Fibroblast of pulmonary artery (primary cell): ENCODE measurements around the gene NEDD4L.

Experiments
- DNase-seq: peaks from one replicate; pipeline ENCODE4 v3.0.0-alpha.2; 2010; ENCODE audit warnings: low read depth
- H3K4me3 ChIP-seq: replicated peaks from 2 replicates; pipeline ENCODE4 v1.5.1; 2011; ENCODE audit warnings: low read depth, mild to moderate bottlenecking, control low read depth, low read length, moderate library complexity
- TF ChIP-seq, protein P1 (sequence below): IDR thresholded peaks from 2 replicates; pipeline ENCODE4 v1.5.1; 2011; ENCODE audit warnings: mild to moderate bottlenecking, control low read depth, low read length, inconsistent platforms; ENCODE audit errors: missing control alignments

The NEDD4L gene

DNA sequence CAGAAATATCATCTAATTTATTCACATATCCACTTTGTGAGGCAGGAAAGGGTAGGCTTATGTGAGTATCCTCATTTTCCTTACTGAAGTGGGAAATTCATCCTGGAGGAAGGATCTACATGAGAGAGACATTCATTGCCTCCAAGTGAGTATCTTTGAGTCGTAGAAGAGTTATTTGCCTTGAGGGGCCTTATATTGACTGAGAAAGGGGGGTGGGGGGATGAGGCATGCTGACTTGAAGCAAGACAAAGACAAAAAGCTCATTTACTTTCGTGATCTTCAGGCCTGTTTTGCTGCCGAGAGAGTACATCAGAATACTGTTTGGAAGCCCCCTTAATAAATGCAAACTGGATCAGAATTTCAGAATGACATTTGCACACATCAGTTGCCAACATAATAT lies 17.6 kb upstream of the NEDD4L start:
- TF ChIP-seq, protein P1, sequence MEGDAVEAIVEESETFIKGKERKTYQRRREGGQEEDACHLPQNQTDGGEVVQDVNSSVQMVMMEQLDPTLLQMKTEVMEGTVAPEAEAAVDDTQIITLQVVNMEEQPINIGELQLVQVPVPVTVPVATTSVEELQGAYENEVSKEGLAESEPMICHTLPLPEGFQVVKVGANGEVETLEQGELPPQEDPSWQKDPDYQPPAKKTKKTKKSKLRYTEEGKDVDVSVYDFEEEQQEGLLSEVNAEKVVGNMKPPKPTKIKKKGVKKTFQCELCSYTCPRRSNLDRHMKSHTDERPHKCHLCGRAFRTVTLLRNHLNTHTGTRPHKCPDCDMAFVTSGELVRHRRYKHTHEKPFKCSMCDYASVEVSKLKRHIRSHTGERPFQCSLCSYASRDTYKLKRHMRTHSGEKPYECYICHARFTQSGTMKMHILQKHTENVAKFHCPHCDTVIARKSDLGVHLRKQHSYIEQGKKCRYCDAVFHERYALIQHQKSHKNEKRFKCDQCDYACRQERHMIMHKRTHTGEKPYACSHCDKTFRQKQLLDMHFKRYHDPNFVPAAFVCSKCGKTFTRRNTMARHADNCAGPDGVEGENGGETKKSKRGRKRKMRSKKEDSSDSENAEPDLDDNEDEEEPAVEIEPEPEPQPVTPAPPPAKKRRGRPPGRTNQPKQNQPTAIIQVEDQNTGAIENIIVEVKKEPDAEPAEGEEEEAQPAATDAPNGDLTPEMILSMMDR: no peak
- no peak for DNase-seq
- no peak overlapping the region for H3K4me3 ChIP-seq

- no peak overlapping the region for H3K4me3 ChIP-seq
- TF ChIP-seq, protein P1: no peak
- DNase-seq: no peak
Observed at GRCh38 chr18:58026857-58027256, 17.2 kb upstream of the NEDD4L start.

DNA sequence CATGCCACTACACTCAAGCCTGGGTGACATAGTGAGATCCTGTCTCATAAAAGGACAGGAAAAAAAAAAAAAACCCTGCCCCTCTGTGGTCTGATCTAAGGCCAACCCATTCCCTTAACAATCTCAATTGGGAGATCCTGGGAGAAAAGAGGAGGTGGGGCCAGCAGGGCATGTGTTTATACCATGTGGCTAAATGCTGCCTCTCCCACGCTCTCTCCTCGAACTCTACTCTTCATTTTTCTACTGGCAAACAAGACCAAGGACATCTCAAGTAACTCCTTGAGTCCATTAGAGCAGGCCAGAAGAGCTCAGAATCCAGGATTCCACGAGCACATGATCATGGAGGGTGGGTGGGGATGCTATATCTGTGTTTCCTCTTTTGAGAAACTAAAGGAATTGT lies 16.7 kb upstream of the NEDD4L start:
- H3K4me3 ChIP-seq: no peak overlapping the region

DNA sequence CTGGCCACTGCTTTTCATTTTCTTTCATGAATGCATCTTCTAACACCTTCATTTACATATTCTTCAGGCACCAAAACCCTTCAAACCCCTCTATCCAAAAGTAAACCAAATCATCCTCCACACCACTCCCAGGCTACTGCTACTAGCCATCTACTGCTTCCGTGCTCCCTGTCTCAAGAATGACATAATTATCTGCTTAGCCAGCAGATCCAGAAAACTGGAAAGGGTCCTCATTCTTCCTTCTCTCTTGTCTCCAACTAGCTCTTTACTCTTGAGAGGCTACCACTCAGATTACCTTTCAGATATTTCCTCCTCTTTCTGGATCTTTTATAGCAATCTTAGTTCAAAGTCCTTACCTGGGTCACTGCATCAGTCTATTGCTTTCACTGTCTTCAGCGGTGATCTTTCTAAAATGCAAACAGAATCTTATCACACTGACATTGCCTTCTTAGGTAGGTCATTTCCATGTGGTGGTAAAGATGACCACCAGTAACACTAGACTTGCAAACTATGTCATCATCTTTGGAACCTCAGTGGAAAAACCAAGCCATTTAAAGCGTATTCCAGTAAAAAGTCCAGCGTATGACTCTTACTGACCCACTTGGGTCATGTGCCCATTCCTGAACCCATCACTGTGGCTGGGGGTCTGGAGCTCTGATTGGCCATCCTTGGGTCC lies 15.8 kb upstream of the NEDD4L start:
- DNase-seq: no peak
- TF ChIP-seq, protein P1: no peak
- H3K4me3 ChIP-seq: no peak overlapping the region

More for the DNA sequence above, 16.7 kb upstream of the NEDD4L start:
- no peak for DNase-seq
- TF ChIP-seq, protein P1: no peak

DNA sequence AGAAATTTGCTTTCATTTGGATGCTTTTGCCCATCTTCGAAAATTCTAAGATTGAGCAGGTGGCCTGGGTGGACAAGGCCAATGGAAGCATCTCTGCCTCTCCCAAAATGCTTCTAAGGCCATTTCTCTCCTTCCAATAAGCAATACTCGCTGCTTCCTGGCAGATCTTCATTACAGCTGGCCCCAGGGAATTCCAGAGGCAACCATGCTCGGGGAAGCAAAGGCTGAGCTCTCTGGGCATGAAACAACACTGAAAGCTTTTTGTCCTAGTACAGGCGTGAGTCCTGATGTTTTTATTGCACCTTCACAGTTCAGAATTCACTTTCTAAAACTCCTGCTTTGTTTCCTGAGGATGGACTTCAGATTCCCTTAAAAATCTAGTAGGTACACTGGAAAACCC lies 11.8 kb upstream of the NEDD4L start:
- TF ChIP-seq, protein P1: no peak
- DNase-seq: no peak
- no peak overlapping the region for H3K4me3 ChIP-seq

GRCh38 chr18:58033216-58033615 lies 10.8 kb upstream of the NEDD4L start:
- DNase-seq: no peak
- H3K4me3 ChIP-seq: no peak overlapping the region
- TF ChIP-seq, protein P1: no peak

DNA sequence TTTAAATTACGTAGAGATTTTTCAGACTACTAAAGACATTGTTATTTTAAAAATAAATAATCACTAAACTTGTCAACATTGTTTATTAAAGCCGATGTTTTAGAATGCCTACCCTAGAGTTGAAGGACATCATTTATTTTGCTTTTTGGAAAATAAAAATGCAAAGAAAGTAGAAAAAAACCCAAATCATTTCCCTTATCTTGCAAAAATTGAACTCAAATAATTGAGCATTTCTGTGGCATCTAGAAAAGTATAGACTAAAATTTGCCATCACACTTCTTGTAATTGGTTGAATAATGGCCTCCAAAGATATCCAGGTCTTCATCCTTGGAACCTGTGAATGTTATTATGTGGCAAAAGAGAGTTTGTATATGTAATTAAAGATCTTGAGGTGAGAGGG lies 9.7 kb upstream of the NEDD4L start:
- TF ChIP-seq, protein P1: no peak
- DNase-seq: no peak
- H3K4me3 ChIP-seq: no peak overlapping the region
